NCI-H2081 treated with DMSO at 0.1 percent for 48 hours (cell line): ENCODE results near the gene RYR3.
"Not testable (repeated sequence)": the region's sequence is repeated elsewhere in the genome, so short reads cannot be mapped to it uniquely, and the experiment has no call there.

Experiments used
- DNase-seq: peaks from one replicate; lab custom pipeline; 2025; lab: John Stamatoyannopoulos, UW

The RYR3 gene

GRCh38 chr15:33516563-33516962 lies 205.8 kb downstream of the RYR3 start:
- no peak for DNase-seq

GRCh38 chr15:33517944-33518343 lies 207.2 kb downstream of the RYR3 start:
- no peak for DNase-seq

- DNase-seq = no peak
Measured at GRCh38 chr15:33518421-33518820, 207.7 kb downstream of the RYR3 start.

GRCh38 chr15:33524274-33524673 lies 213.5 kb downstream of the RYR3 start:
- no peak for DNase-seq

GRCh38 chr15:33526532-33526931 lies 215.8 kb downstream of the RYR3 start:
- no peak for DNase-seq

GRCh38 chr15:33533197-33533596 lies 222.4 kb downstream of the RYR3 start:
- no peak for DNase-seq

- no peak for DNase-seq
Measured at GRCh38 chr15:33534642-33535041, 223.9 kb downstream of the RYR3 start.

- no peak for DNase-seq
Measured at GRCh38 chr15:33535135-33535534, 224.4 kb downstream of the RYR3 start.

GRCh38 chr15:33539825-33540573 lies 229.2 kb downstream of the RYR3 start:
- DNase-seq = no peak

- DNase-seq = no peak
Measured at GRCh38 chr15:33543957-33544356, 233.2 kb downstream of the RYR3 start.

GRCh38 chr15:33545866-33546265 lies 235.1 kb downstream of the RYR3 start:
- DNase-seq = no peak

- DNase-seq = no peak
Measured at GRCh38 chr15:33547876-33548275, 237.1 kb downstream of the RYR3 start.

GRCh38 chr15:33551860-33552259 lies 241.1 kb downstream of the RYR3 start:
- DNase-seq = no peak

- DNase-seq = no peak
Measured at GRCh38 chr15:33553157-33553556, 242.4 kb downstream of the RYR3 start.

- no peak for DNase-seq
Measured at GRCh38 chr15:33559207-33559890, 248.6 kb downstream of the RYR3 start.

GRCh38 chr15:33561407-33561806 lies 250.6 kb downstream of the RYR3 start:
- DNase-seq = no peak

GRCh38 chr15:33561967-33562366 lies 251.2 kb downstream of the RYR3 start:
- no peak for DNase-seq

- DNase-seq = no peak
Measured at GRCh38 chr15:33565094-33565493, 254.3 kb downstream of the RYR3 start.

- no peak for DNase-seq
Measured at GRCh38 chr15:33567652-33568051, 256.9 kb downstream of the RYR3 start.

- DNase-seq = no peak
Measured at GRCh38 chr15:33569036-33569435, 258.3 kb downstream of the RYR3 start.

GRCh38 chr15:33577911-33578310 lies 267.1 kb downstream of the RYR3 start:
- not testable (repeated sequence) for DNase-seq

- no peak for DNase-seq
Measured at GRCh38 chr15:33580526-33580925, 269.8 kb downstream of the RYR3 start.

GRCh38 chr15:33581032-33581431 lies 270.3 kb downstream of the RYR3 start:
- no peak for DNase-seq

- no peak for DNase-seq
Measured at GRCh38 chr15:33584797-33585196, 274.0 kb downstream of the RYR3 start.
